Trophoblast cell (in vitro differentiated cells and primary cell): ENCODE measurements around the gene SELENOS.
A peak's percentile ranks its signal among the peaks of the same experiment; 100 is the strongest.

Source experiments
- DNase-seq, 2 donors: peaks; one replicate each; pipeline ENCODE4 v3.0.0-alpha.2; 2016
- H2AFZ ChIP-seq: 2 replicates; pipeline ENCODE4 v1.6.1; 2013; ENCODE audit warnings: low read length, moderate library complexity, mild to moderate bottlenecking; ENCODE audit not compliant: insufficient read depth, poor library complexity
- H2AK5ac ChIP-seq: 2 replicates; pipeline ENCODE4 v1.6.1; 2013; ENCODE audit warnings: mild to moderate bottlenecking, low read length
- H2BK120ac ChIP-seq: 2 replicates; pipeline ENCODE4 v1.6.1; 2013; ENCODE audit warnings: low read length, mild to moderate bottlenecking, moderate library complexity; ENCODE audit not compliant: insufficient read depth, poor library complexity
- H2BK12ac ChIP-seq: 2 replicates; pipeline ENCODE4 v1.6.1; 2013; ENCODE audit warnings: mild to moderate bottlenecking, low read length, moderate library complexity
- H2BK5ac ChIP-seq: 2 replicates; pipeline ENCODE4 v1.6.1; 2013; ENCODE audit warnings: low read length, low read depth, moderate library complexity, mild to moderate bottlenecking; ENCODE audit not compliant: poor library complexity
- H3K14ac ChIP-seq: 2 replicates; pipeline ENCODE4 v1.6.1; 2013; ENCODE audit warnings: mild to moderate bottlenecking, low read length
- H3K18ac ChIP-seq: 2 replicates; pipeline ENCODE4 v1.6.1; 2013; ENCODE audit warnings: mild to moderate bottlenecking, low read length
- H3K23ac ChIP-seq: 2 replicates; pipeline ENCODE4 v1.6.1; 2013; ENCODE audit warnings: low read length
- H3K27ac ChIP-seq: 2 replicates; pipeline ENCODE4 v1.5.1; 2013; ENCODE audit warnings: low read depth, mild to moderate bottlenecking, inconsistent platforms, low read length, moderate library complexity
- H3K27me3 ChIP-seq: 2 replicates; pipeline ENCODE4 v1.6.1; 2013; ENCODE audit warnings: inconsistent platforms, mild to moderate bottlenecking, low read length, moderate library complexity; ENCODE audit not compliant: insufficient read depth
- H3K36me3 ChIP-seq, 2 experiments: 1 replicate in 1 of 2; 2 replicates in 1 of 2; pipeline ENCODE4 v1.6.1; 2013; ENCODE audit warnings: low read length in 2 of 2, mild to moderate bottlenecking in 2 of 2, moderate library complexity in 1 of 2; ENCODE audit not compliant: insufficient read depth in 2 of 2, control insufficient read depth in 1 of 2
- H3K4ac ChIP-seq: 2 replicates; pipeline ENCODE4 v1.6.1; 2013; ENCODE audit warnings: low read depth, mild to moderate bottlenecking, low read length, moderate library complexity
- H3K4me1 ChIP-seq, 2 experiments: 1 replicate in 1 of 2; 2 replicates in 1 of 2; pipeline ENCODE4 v1.6.1; 2013; ENCODE audit warnings: low read length in 2 of 2, mild to moderate bottlenecking in 2 of 2, moderate library complexity in 1 of 2; ENCODE audit not compliant: insufficient read depth in 2 of 2, control insufficient read depth in 1 of 2
- H3K4me2 ChIP-seq: 2 replicates; pipeline ENCODE4 v1.6.1; 2013; ENCODE audit warnings: inconsistent platforms, mild to moderate bottlenecking, low read length, moderate library complexity
- H3K4me3 ChIP-seq: 2 replicates; pipeline ENCODE4 v1.5.1; 2013; ENCODE audit warnings: mild to moderate bottlenecking, low read depth, low read length, inconsistent platforms
- H3K79me1 ChIP-seq: one replicate; pipeline ENCODE4 v1.6.1; 2013; ENCODE audit warnings: low read length
- H3K79me2 ChIP-seq: 2 replicates; pipeline ENCODE4 v1.6.1; 2013; ENCODE audit warnings: low read length, mild to moderate bottlenecking; ENCODE audit not compliant: control insufficient read depth, insufficient read depth, poor library complexity
- H3K9ac ChIP-seq: 2 replicates; pipeline ENCODE4 v1.6.1; 2013; ENCODE audit warnings: mild to moderate bottlenecking, low read length
- H3K9me3 ChIP-seq: 2 replicates; pipeline ENCODE4 v1.6.1; 2013; ENCODE audit warnings: low read depth, mild to moderate bottlenecking, control low read depth, inconsistent platforms, low read length; ENCODE audit not compliant: insufficient read depth
- H4K12ac ChIP-seq: 2 replicates; pipeline ENCODE4 v1.6.1; 2013; ENCODE audit warnings: low read depth, mild to moderate bottlenecking, low read length, moderate library complexity
- H4K8ac ChIP-seq: 2 replicates; pipeline ENCODE4 v1.6.1; 2013; ENCODE audit warnings: low read depth, mild to moderate bottlenecking, low read length, moderate library complexity
- H4K91ac ChIP-seq: one replicate; pipeline ENCODE4 v1.6.1; 2013; ENCODE audit warnings: low read depth, mild to moderate bottlenecking, low read length, moderate library complexity
- WGBS: extraction: QIAGEN DNeasy Blood & Tissue Kit; methylation state at CpG from one replicate; pipeline ENCODE4 v1.1.7; 2013; ENCODE audit warnings: missing lambda C conversion rate; ENCODE audit not compliant: insufficient read length, insufficient coverage; ENCODE audit errors: extremely low coverage; 5-methylcytosine and 5-hydroxymethylcytosine counted together

SELENOS gene

DNA sequence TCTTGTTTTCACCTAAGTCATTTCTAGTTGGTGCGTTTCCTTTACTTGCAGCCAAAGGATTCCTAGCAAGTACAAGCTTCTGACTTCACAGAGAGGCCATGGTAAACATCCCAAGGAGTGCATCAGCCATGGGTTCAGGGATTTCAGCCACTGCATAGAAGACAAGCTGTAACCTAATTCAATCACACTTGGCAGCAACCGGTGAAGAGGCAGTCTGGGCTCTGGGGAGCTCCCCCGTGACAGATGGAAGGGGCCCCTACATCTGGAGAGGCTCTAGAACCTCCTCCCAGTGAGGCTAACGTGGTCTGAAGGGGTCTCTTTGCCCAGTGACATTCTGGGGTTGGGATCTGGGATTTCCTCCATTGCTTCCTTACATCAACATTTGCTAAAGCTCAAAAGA is 26.1 kb upstream of the SELENOS start:
- H2AK5ac ChIP-seq: no peak overlapping the region
- H3K27me3 ChIP-seq: no peaks in the 10 kb centered on the region
- no peaks in the 10 kb centered on the region for H3K36me3 ChIP-seq
- peaks cover 0 to 2% of the 10 kb centered on the region in 2 experiments for H3K4me1 ChIP-seq
- H3K14ac ChIP-seq: no peak overlapping the region
- H2BK120ac ChIP-seq: no peak overlapping the region
- H3K9me3 ChIP-seq: no peaks in the 10 kb centered on the region
- H4K8ac ChIP-seq: no peak overlapping the region
- no peak overlapping the region for H3K18ac ChIP-seq
- no peak overlapping the region for H3K4ac ChIP-seq
- H3K4me2 ChIP-seq: no peak overlapping the region
- H4K91ac ChIP-seq: no peak overlapping the region
- no peak overlapping the region for H3K23ac ChIP-seq
- H3K4me3 ChIP-seq: no peak overlapping the region
- H2AFZ ChIP-seq: no peak overlapping the region
- WGBS: no CpG with 5 or more reads among the region's 4 CpGs
- DNase-seq: no peak
- H3K79me2 ChIP-seq: no peaks in the 10 kb centered on the region
- H3K79me1 ChIP-seq: no peaks in the 10 kb centered on the region
- H3K27ac ChIP-seq: no peak overlapping the region
- no peak overlapping the region for H3K9ac ChIP-seq
- no peak overlapping the region for H2BK12ac ChIP-seq
- no peak overlapping the region for H4K12ac ChIP-seq
- no peak overlapping the region for H2BK5ac ChIP-seq

DNA sequence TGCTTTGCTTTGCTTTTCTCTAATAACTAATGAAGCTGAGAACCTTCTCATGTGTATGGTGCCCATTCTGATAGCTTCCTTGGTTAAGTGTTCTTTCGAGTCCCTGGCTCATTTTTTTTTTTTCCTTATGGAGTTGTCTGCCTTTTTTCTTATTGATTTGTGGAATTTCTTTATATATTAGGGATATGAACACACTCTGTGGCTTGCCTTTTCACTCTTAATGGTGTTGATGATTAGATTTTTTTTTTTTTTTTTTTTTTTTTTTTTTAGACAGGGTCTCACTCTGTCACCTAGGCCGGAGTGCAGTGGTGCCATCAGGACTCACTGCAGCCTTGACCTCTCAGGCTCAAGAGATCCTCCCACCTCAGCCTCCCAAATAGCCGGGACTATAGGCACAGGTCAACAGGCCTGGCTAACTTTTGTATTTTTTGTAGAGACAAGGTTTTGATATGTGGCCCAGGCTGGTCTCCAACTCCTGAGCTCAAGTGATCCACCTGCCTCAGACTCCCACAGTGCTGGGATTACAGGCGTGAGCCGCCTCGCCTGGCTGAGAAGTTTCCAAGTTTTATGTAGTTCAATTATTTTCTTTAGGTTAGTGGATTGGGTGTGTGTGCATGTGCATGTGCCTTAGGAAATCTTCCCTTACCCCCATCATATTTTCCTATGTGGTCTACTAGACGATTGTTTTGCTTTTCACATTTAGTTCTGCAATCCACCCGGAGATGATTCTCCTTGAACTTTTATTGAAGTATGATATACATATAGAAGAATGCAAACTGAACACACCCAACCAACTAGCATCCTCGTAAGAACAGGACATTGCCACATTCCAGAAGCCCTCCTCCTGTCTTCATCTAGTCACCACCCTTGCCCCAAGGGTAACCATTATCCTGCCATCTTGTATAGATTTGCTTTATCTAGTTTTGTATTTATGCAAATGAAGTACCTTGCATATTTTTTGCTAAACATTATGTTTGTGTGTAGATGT is 19.4 kb upstream of the SELENOS start:
- Histone ChIP-seq H3K4me1 (peaks cover 0 to 3% of the 10 kb centered on the region in 2 experiments), H4K12ac (no peak overlapping the region), H3K79me2 (peaks cover 11% of the 10 kb centered on the region), H3K9me3 (no peaks in the 10 kb centered on the region), H3K4ac (no peak overlapping the region), H2AK5ac (no peak overlapping the region), H2AFZ (no peak overlapping the region), H3K27ac (no peak overlapping the region), H3K4me2 (peak overlapping the region; percentile 25), H2BK12ac (no peak overlapping the region), H3K14ac (no peak overlapping the region), H2BK5ac (no peak overlapping the region), H2BK120ac (no peak overlapping the region), H3K79me1 (peaks cover 8% of the 10 kb centered on the region), H4K91ac (no peak overlapping the region), H3K27me3 (no peaks in the 10 kb centered on the region), H3K4me3 (no peak overlapping the region), H3K18ac (no peak overlapping the region), H3K36me3 (no peaks in the 10 kb centered on the region), H4K8ac (no peak overlapping the region), H3K9ac (no peak overlapping the region), H3K23ac (no peak overlapping the region)
- DNase-seq: peak in 1 of 2 donors; percentile 32
- no CpG with 5 or more reads among the region's 9 CpGs for WGBS

DNA sequence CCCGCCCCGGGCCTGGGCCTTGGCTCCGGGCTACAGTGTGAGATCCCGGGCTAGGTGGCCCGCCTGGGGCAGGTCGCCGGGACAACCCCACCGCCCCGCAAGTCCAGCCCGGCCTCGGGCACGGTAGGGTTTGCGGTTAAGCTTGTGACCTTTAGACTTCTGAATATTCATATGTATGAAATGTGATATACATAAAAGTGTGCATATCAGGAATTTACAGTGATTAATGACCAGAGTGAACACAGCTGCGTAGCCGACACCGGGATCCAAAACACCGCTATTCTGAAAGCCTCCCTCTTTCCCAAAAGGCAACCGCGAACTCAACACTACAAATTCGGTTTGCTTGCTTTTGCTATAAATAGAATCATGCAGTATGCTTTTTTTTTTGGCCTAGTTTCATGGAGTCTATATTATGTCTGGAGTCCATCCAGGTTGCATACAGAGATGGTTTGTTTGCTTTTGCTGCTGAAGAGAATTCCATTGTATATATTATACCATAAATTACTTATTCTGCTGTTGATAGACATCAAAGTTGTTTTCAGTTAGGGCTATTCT is 18.4 kb upstream of the SELENOS start:
- H3K79me2 ChIP-seq: peaks cover 11% of the 10 kb centered on the region

DNA sequence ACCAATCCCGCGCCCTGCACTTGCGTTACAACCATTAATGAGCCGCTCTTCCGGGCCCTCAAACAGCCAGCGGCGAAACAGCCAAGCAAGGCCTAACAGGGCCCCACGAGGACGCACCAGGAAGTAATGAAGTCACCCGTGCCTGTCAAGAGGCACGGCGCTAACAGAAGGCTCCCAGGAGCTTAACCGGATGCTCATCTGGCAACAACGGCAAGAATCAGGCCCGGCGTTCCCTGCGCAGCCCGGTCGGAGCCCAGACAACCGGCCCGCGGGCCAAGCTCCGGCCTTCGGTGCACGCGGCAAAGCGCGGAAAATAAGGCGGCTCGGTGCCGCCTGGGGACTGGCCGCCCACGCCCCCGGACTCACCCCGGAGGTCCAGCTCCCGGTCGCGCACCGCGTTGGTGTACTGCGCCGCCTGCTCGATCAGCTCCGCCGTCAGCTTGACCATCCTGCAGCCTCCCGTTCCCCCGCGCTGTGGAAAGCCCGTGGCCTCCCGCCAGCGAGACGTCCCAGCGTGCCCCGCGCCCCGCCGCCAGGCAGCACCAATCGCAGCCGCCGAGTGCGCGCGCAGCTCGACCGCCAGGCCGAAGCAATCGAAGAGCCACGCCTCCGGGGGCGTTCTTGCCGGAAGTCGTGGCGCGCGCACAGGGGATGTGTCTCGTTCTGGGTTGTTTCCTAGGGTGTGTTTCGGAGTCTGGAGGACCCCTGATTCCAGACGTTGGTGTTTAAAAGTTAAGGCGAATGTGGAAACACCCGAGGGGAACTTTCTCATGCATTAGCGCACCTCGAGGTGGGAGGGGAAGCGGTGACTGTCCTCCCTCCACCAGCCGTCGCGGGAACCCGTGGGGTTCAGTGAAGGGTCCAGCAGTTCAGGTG is 17.7 kb upstream of the SELENOS start, which contains the start of gene SNRPA1:
Gene SNRPA1, minus strand, starts transcription at position 518 of the 876 bp plus-strand sequence. Its CDS starts 70 bp downstream, at position 448.
- peak; percentile 95 to 98 for DNase-seq

More for the DNA sequence above, 18.4 kb upstream of the SELENOS start:
- H2AK5ac ChIP-seq: peak overlapping the region; percentile 27
- WGBS: no CpG with 5 or more reads among the region's 20 CpGs
- no peaks in the 10 kb centered on the region for H3K9me3 ChIP-seq
- peak in 1 of 2 donors; percentile 14 for DNase-seq
- H3K14ac ChIP-seq: peak overlapping the region; percentile 85
- peak overlapping the region; percentile 96 for H3K4me3 ChIP-seq
- H3K9ac ChIP-seq: peak overlapping the region; percentile 84
- H3K4me2 ChIP-seq: peak overlapping the region; percentile 90
- H3K4me1 ChIP-seq: peaks cover 0 to 3% of the 10 kb centered on the region in 2 experiments
- no peaks in the 10 kb centered on the region for H3K36me3 ChIP-seq
- peak overlapping the region; percentile 39 for H3K18ac ChIP-seq
- H2BK12ac ChIP-seq: no peak overlapping the region
- peak overlapping the region; percentile 37 for H3K4ac ChIP-seq
- peak overlapping the region; percentile 60 for H4K91ac ChIP-seq
- peak overlapping the region; percentile 93 for H4K8ac ChIP-seq
- peak overlapping the region; percentile 86 for H2AFZ ChIP-seq
- H3K23ac ChIP-seq: no peak overlapping the region
- H3K27me3 ChIP-seq: no peaks in the 10 kb centered on the region
- peaks cover 8% of the 10 kb centered on the region for H3K79me1 ChIP-seq
- H3K27ac ChIP-seq: no peak overlapping the region
- peak overlapping the region; percentile 7 for H2BK5ac ChIP-seq
- peak overlapping the region; percentile 22 for H4K12ac ChIP-seq
- H2BK120ac ChIP-seq: peak overlapping the region; percentile 23

More for the DNA sequence above, 17.7 kb upstream of the SELENOS start, which contains the start of gene SNRPA1:
- Histone ChIP-seq H3K79me2 (peaks cover 11% of the 10 kb centered on the region), H2AFZ (peak within 1 kb of the TSS; percentile 86), H3K4me2 (peak within 1 kb of the TSS; percentile 92), H4K91ac (peak within 1 kb of the TSS; percentile 84), H2BK12ac (no peak within 1 kb of the TSS), H3K4ac (peak within 1 kb of the TSS; percentile 73), H2BK120ac (peak within 1 kb of the TSS; percentile 47), H3K14ac (peak within 1 kb of the TSS; percentile 85), H3K4me3 (peak within 1 kb of the TSS; percentile 96), H3K18ac (peak within 1 kb of the TSS; percentile 57), H3K27ac (peak within 1 kb of the TSS; percentile 75), H3K9ac (peak within 1 kb of the TSS; percentile 96), H3K9me3 (no peaks in the 10 kb centered on the region), H4K8ac (peak within 1 kb of the TSS; percentile 93), H2BK5ac (peak within 1 kb of the TSS; percentile 56), H3K27me3 (no peaks in the 10 kb centered on the region), H3K23ac (no peak within 1 kb of the TSS), H3K79me1 (peaks cover 8% of the 10 kb centered on the region), H3K4me1 (peaks cover 0 to 3% of the 10 kb centered on the region in 2 experiments), H4K12ac (peak within 1 kb of the TSS; percentile 54), H2AK5ac (peak within 1 kb of the TSS; percentile 27), H3K36me3 (no peaks in the 10 kb centered on the region)
- WGBS: no CpG with 5 or more reads among the region's 87 CpGs
